GM18526 (cell line): Measurements from ENCODE around the gene CCL5.
A peak's percentile ranks its signal among the peaks of the same experiment; 100 is the strongest.

Experiments
- POLR2A ChIP-seq: IDR thresholded peaks from 3 replicates; pipeline ENCODE4 v1.6.1; 2011; ENCODE audit not compliant: insufficient read length; ENCODE audit errors: extremely low read depth

CCL5 gene

GRCh38 chr17:35879773-35880654 is at the start of gene CCL5:
TSS of gene CCL5 (minus strand) at chr17:35880360.
- peak; percentile 92 for TF ChIP-seq POLR2A

- TF ChIP-seq POLR2A = no peak
These were observed 47.6 kb upstream of the CCL5 start for GRCh38 chr17:35927714-35928113.

GRCh38 chr17:35923609-35924114 is 43.5 kb upstream of the CCL5 start:
- no peak for TF ChIP-seq POLR2A

GRCh38 chr17:35920229-35920628 is 40.1 kb upstream of the CCL5 start:
- TF ChIP-seq POLR2A = no peak

- no peak for TF ChIP-seq POLR2A
These were observed 38.5 kb upstream of the CCL5 start for GRCh38 chr17:35918665-35919064.

- no peak for TF ChIP-seq POLR2A
These were observed 37.5 kb upstream of the CCL5 start for GRCh38 chr17:35917519-35918213.

GRCh38 chr17:35915153-35915964 is 35.2 kb upstream of the CCL5 start:
- no peak for TF ChIP-seq POLR2A

- TF ChIP-seq POLR2A = no peak
These were observed 34.2 kb upstream of the CCL5 start for GRCh38 chr17:35914354-35914753.

GRCh38 chr17:35913609-35914008 is 33.4 kb upstream of the CCL5 start:
- TF ChIP-seq POLR2A = no peak

GRCh38 chr17:35912942-35913341 is 32.8 kb upstream of the CCL5 start:
- no peak for TF ChIP-seq POLR2A

- no peak for TF ChIP-seq POLR2A
These were observed 32.3 kb upstream of the CCL5 start for GRCh38 chr17:35912339-35912912.

- no peak for TF ChIP-seq POLR2A
These were observed 29.2 kb upstream of the CCL5 start for GRCh38 chr17:35909408-35909807.

GRCh38 chr17:35907691-35908090 is 27.5 kb upstream of the CCL5 start:
- no peak for TF ChIP-seq POLR2A

- no peak for TF ChIP-seq POLR2A
These were observed 26.9 kb upstream of the CCL5 start for GRCh38 chr17:35906926-35907637.
